Measurements from ENCODE around the gene MRPL43. TPM values are rescaled to one million over a fixed set of nuclear protein-coding genes. Genes with fewer than 3 reads are reported as not detected.

The MRPL43 gene
- total RNA-seq, 2 experiments from 2014 or later = 55.1 to 57.1 TPM

Small RNA genes lying within 50 kb of the gene (microRNA-seq; reads per million reads assigned to microRNA genes)
- gene MIR608 = not detected

Other genes with a start within 250 kb of the MRPL43 start
- gene PAX2, start 241.9 kb downstream of the MRPL43 start, total RNA-seq = not detected
- gene SLF2, start 74.5 kb downstream of the MRPL43 start, total RNA-seq = 10 to 100 TPM; 45.1 to 46.5 TPM
- gene SEMA4G, start 18.0 kb downstream of the MRPL43 start, total RNA-seq = 1 to 10 TPM in 1 of 2 experiments, under 1 TPM in 1; 0.54 to 1.2 TPM
- gene TWNK, start within 50 bp of the MRPL43 start, total RNA-seq = 10 to 100 TPM; 10.8 to 11.0 TPM
- 10 to 100 TPM; 22.0 to 22.4 TPM for gene LZTS2, start 12.3 kb upstream of the MRPL43 start, total RNA-seq
- 1 to 10 TPM; 1.1 to 1.4 TPM for gene PDZD7, start 43.6 kb upstream of the MRPL43 start, total RNA-seq
- gene SFXN3, start 43.7 kb upstream of the MRPL43 start, total RNA-seq = 10 to 100 TPM; 66.1 to 68.6 TPM
- not detected for gene KAZALD1, start 74.5 kb upstream of the MRPL43 start, total RNA-seq
- not detected for gene TLX1, start 143.8 kb upstream of the MRPL43 start, total RNA-seq
- gene LBX1, start 242.0 kb upstream of the MRPL43 start, total RNA-seq = not detected

All from activated naive CD8-positive, alpha-beta T cell treated with anti-CD3 and anti-CD28 coated beads, Interleukin-2, amount 10 ng/mL, durations not matched to agents 7 days and 5 days (primary cell).